Neuronal stem cell (in vitro differentiated cells): ENCODE measurements around the gene RABGAP1.
A peak's percentile ranks its signal among the peaks of the same experiment; 100 is the strongest.

Experiments used
- DNase-seq: peaks from one replicate; pipeline ENCODE4 v3.0.0-alpha.2; 2013; ENCODE audit warnings: low spot score
- H2AFZ ChIP-seq: one replicate; pipeline ENCODE4 v1.6.1; 2013; ENCODE audit warnings: mild to moderate bottlenecking, low read length, inconsistent platforms
- H2AK5ac ChIP-seq: 2 replicates; pipeline ENCODE4 v1.6.1; 2013; ENCODE audit warnings: low read depth, mild to moderate bottlenecking, inconsistent platforms, low read length, moderate library complexity, mixed read lengths
- H2BK120ac ChIP-seq: 2 replicates; pipeline ENCODE4 v1.6.1; 2013; ENCODE audit warnings: low read depth, mild to moderate bottlenecking, inconsistent platforms, low read length, moderate library complexity, mixed read lengths
- H2BK12ac ChIP-seq: one replicate; pipeline ENCODE4 v1.6.1; 2013; ENCODE audit warnings: low read length, inconsistent platforms
- H2BK15ac ChIP-seq: 2 replicates; pipeline ENCODE4 v1.6.1; 2013; ENCODE audit warnings: mild to moderate bottlenecking, low read length, inconsistent platforms, mixed read lengths
- H2BK5ac ChIP-seq: one replicate; pipeline ENCODE4 v1.6.1; 2013; ENCODE audit warnings: inconsistent platforms, mild to moderate bottlenecking, low read length, moderate library complexity
- H3K14ac ChIP-seq: one replicate; pipeline ENCODE4 v1.6.1; 2013; ENCODE audit warnings: low read length, inconsistent platforms
- H3K18ac ChIP-seq: 2 replicates; pipeline ENCODE4 v1.6.1; 2013; ENCODE audit warnings: low read length, inconsistent platforms
- H3K23ac ChIP-seq: 2 replicates; pipeline ENCODE4 v1.6.1; 2013; ENCODE audit warnings: low read depth, mild to moderate bottlenecking, mixed read lengths, low read length, inconsistent platforms; ENCODE audit not compliant: poor library complexity
- H3K27ac ChIP-seq: replicated peaks from 3 replicates; pipeline ENCODE4 v1.5.1; 2013; ENCODE audit warnings: low read length, inconsistent platforms
- H3K27me3 ChIP-seq, 3 experiments: 2 replicates each; pipeline ENCODE4 v1.6.1; 2013; ENCODE audit warnings: low read length in 3 of 3, mild to moderate bottlenecking in 2 of 3, inconsistent platforms in 1 of 3, low read depth in 1 of 3, mixed read lengths in 1 of 3, moderate library complexity in 1 of 3; ENCODE audit not compliant: control insufficient read depth in 3 of 3, insufficient read depth in 3 of 3
- H3K36me3 ChIP-seq, 2 donors: replicated peaks in 1 of 2; 2 replicates each; pipeline ENCODE4 v1.6.1; 2013; ENCODE audit warnings: low read length in 2 of 2; ENCODE audit not compliant: control insufficient read depth in 2 of 2, insufficient read depth in 2 of 2
- H3K4ac ChIP-seq: 2 replicates; pipeline ENCODE4 v1.6.1; 2013; ENCODE audit warnings: inconsistent platforms, mild to moderate bottlenecking, low read length, moderate library complexity
- H3K4me1 ChIP-seq, 2 donors: 1 replicate in 1 of 2; 2 replicates in 1 of 2; pipeline ENCODE4 v1.6.1; 2013; ENCODE audit warnings: low read length in 2 of 2, low read depth in 1 of 2; ENCODE audit not compliant: control insufficient read depth in 2 of 2, insufficient read depth in 1 of 2
- H3K4me2 ChIP-seq: one replicate; pipeline ENCODE4 v1.6.1; 2013; ENCODE audit warnings: mild to moderate bottlenecking, low read length, inconsistent platforms; ENCODE audit not compliant: insufficient read depth, poor library complexity, severe bottlenecking
- H3K4me3 ChIP-seq, 2 donors: 2 replicates each; pipeline ENCODE4 v1.5.1; 2013; ENCODE audit warnings: low read length in 2 of 2, mild to moderate bottlenecking in 2 of 2, inconsistent platforms in 1 of 2, moderate library complexity in 1 of 2
- H3K79me1 ChIP-seq: one replicate; pipeline ENCODE4 v1.6.1; 2013; ENCODE audit warnings: low read depth, mild to moderate bottlenecking, inconsistent platforms, low read length, moderate library complexity
- H3K9ac ChIP-seq: one replicate; pipeline ENCODE4 v1.6.1; 2013; ENCODE audit warnings: mild to moderate bottlenecking, low read depth, low read length, inconsistent platforms; ENCODE audit not compliant: poor library complexity
- H3K9me3 ChIP-seq, 2 donors: replicated peaks in 1 of 2; 2 replicates each; pipeline versions ENCODE3 to v1.6.1; 2013; ENCODE audit warnings: low read length in 2 of 2, mild to moderate bottlenecking in 2 of 2, inconsistent platforms in 1 of 2, low read depth in 1 of 2, mixed read lengths in 1 of 2, moderate library complexity in 1 of 2; ENCODE audit not compliant: control insufficient read depth in 2 of 2, insufficient read depth in 1 of 2
- H4K8ac ChIP-seq: one replicate; pipeline ENCODE4 v1.6.1; 2013; ENCODE audit warnings: low read depth, mild to moderate bottlenecking, inconsistent platforms, low read length, moderate library complexity
- H4K91ac ChIP-seq: one replicate; pipeline ENCODE4 v1.6.1; 2013; ENCODE audit warnings: low read length, low read depth, mild to moderate bottlenecking, inconsistent platforms; ENCODE audit not compliant: poor library complexity
- WGBS, 2 donors: extraction: QIAGEN DNeasy Blood & Tissue Kit; methylation state at CpG; one replicate each; pipeline ENCODE4 v1.1.7; 2013; ENCODE audit warnings: missing lambda C conversion rate in 2 of 2, mixed read lengths in 1 of 2; ENCODE audit not compliant: insufficient read length in 2 of 2, insufficient replicate concordance in 1 of 2; ENCODE audit errors: extremely low coverage in 2 of 2; 5-methylcytosine and 5-hydroxymethylcytosine counted together

The RABGAP1 gene

DNA sequence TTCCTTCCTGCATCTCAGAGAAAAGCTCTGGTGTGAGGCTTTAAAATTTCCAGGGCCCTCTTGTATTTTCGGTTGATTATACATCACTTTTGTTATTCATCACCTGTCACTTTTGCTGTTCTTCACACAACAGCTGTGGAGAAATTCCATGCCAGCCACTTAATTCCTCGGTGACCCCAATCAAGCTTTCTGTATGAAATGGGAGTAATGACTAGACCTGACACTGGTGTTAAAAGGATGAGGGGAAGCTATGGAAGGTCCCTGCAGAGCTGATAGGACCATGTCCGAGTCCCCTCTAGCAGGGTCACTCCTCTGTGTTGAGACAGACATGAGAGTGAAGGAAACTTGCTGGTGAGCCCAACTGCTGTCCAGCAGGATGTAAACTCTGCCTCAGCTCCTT, 152.3 kb downstream of the RABGAP1 start:
- no peak overlapping the region for H3K14ac ChIP-seq
- H2BK12ac ChIP-seq: no peak overlapping the region
- no peak overlapping the region for H3K18ac ChIP-seq
- no peak overlapping the region for H3K23ac ChIP-seq
- no peak overlapping the region for H3K4me3 ChIP-seq
- H3K36me3 ChIP-seq: peaks cover 28 to 99% of the 10 kb centered on the region in 2 donors
- no peak overlapping the region for H4K8ac ChIP-seq
- no peak overlapping the region for H3K9ac ChIP-seq
- H3K27me3 ChIP-seq: no peaks in the 10 kb centered on the region
- H2BK15ac ChIP-seq: no peak overlapping the region
- no peak overlapping the region for H2AFZ ChIP-seq
- no peak overlapping the region for H3K4ac ChIP-seq
- no peak overlapping the region for H3K4me2 ChIP-seq
- no CpG with 5 or more reads among the region's 3 CpGs for WGBS, 2 donors
- no peak overlapping the region for H2BK120ac ChIP-seq
- H3K27ac ChIP-seq: no peak overlapping the region
- no peaks in the 10 kb centered on the region for H3K9me3 ChIP-seq
- no peaks in the 10 kb centered on the region for H3K79me1 ChIP-seq
- H3K4me1 ChIP-seq: peaks cover 0 to 9% of the 10 kb centered on the region in 2 donors
- no peak overlapping the region for H2BK5ac ChIP-seq
- no peak overlapping the region for H2AK5ac ChIP-seq
- DNase-seq: no peak
- H4K91ac ChIP-seq: no peak overlapping the region

GRCh38 chr9:123096987-123097386, 156.2 kb downstream of the RABGAP1 start:
- Histone ChIP-seq H4K91ac (no peak overlapping the region), H3K9me3 (no peaks in the 10 kb centered on the region), H3K4ac (no peak overlapping the region), H2BK120ac (no peak overlapping the region), H3K9ac (no peak overlapping the region), H3K27me3 (no peaks in the 10 kb centered on the region), H4K8ac (no peak overlapping the region), H3K27ac (no peak overlapping the region), H2BK15ac (no peak overlapping the region), H3K18ac (no peak overlapping the region), H2BK5ac (no peak overlapping the region), H3K4me2 (no peak overlapping the region), H3K79me1 (no peaks in the 10 kb centered on the region), H2AK5ac (no peak overlapping the region), H3K23ac (no peak overlapping the region), H3K14ac (no peak overlapping the region), H3K36me3 (peaks cover 32 to 98% of the 10 kb centered on the region in 2 donors), H2AFZ (no peak overlapping the region), H3K4me3 (no peak overlapping the region), H3K4me1 (peaks cover 0 to 11% of the 10 kb centered on the region in 2 donors), H2BK12ac (no peak overlapping the region)
- no peak for DNase-seq
- WGBS, 2 donors: no CpG with 5 or more reads among the region's 3 CpGs

GRCh38 chr9:123097430-123098095, 156.7 kb downstream of the RABGAP1 start:
- Histone ChIP-seq H3K23ac (no peak overlapping the region), H4K8ac (no peak overlapping the region), H3K4me3 (no peak overlapping the region), H3K4ac (no peak overlapping the region), H3K4me1 (peaks cover 0 to 15% of the 10 kb centered on the region in 2 donors), H2AK5ac (no peak overlapping the region), H3K9ac (no peak overlapping the region), H2BK5ac (no peak overlapping the region), H3K4me2 (no peak overlapping the region), H3K27me3 (no peaks in the 10 kb centered on the region), H3K18ac (no peak overlapping the region), H3K79me1 (no peaks in the 10 kb centered on the region), H2AFZ (no peak overlapping the region), H3K9me3 (no peaks in the 10 kb centered on the region), H4K91ac (no peak overlapping the region), H2BK120ac (no peak overlapping the region), H2BK12ac (no peak overlapping the region), H3K36me3 (peaks cover 33 to 98% of the 10 kb centered on the region in 2 donors), H2BK15ac (no peak overlapping the region), H3K14ac (no peak overlapping the region), H3K27ac (peak overlapping the region; percentile 8)
- no peak for DNase-seq
- WGBS, 2 donors: no CpG with 5 or more reads among the region's 3 CpGs

GRCh38 chr9:123098096-123098459, 157.3 kb downstream of the RABGAP1 start:
- H3K23ac ChIP-seq: no peak overlapping the region
- H4K91ac ChIP-seq: no peak overlapping the region
- WGBS, 2 donors: no CpG with 5 or more reads among the region's 4 CpGs
- H2BK15ac ChIP-seq: no peak overlapping the region
- no peaks in the 10 kb centered on the region for H3K79me1 ChIP-seq
- H3K4me1 ChIP-seq: peaks cover 0 to 18% of the 10 kb centered on the region in 2 donors
- H3K4ac ChIP-seq: no peak overlapping the region
- H3K9me3 ChIP-seq: no peaks in the 10 kb centered on the region
- no peak overlapping the region for H2BK5ac ChIP-seq
- H3K18ac ChIP-seq: no peak overlapping the region
- H3K4me3 ChIP-seq: no peak overlapping the region
- H3K27me3 ChIP-seq: no peaks in the 10 kb centered on the region
- no peak overlapping the region for H3K4me2 ChIP-seq
- H3K27ac ChIP-seq: peak overlapping the region; percentile 8
- no peak overlapping the region for H3K14ac ChIP-seq
- H2AK5ac ChIP-seq: no peak overlapping the region
- H4K8ac ChIP-seq: no peak overlapping the region
- no peak for DNase-seq
- no peak overlapping the region for H2AFZ ChIP-seq
- H2BK12ac ChIP-seq: no peak overlapping the region
- no peak overlapping the region for H2BK120ac ChIP-seq
- H3K9ac ChIP-seq: no peak overlapping the region
- peaks cover 33 to 98% of the 10 kb centered on the region in 2 donors for H3K36me3 ChIP-seq
